Kidney (tissue), 14 donors: ENCODE measurements around the gene PDE4D. TPM values are rescaled to one million over a fixed set of nuclear protein-coding genes. Genes with fewer than 3 reads are reported as not detected.

Source experiments
- DNase-seq, 5 donors: peaks; one replicate each; pipeline ENCODE4 v3.0.0-alpha.2; 2013 to 2020
- FAIRE-seq: peaks from 2 replicates; lab custom pipeline; 2012; peaks lifted over from hg19 to GRCh38; lab: Jason Lieb, UNC
- H3K27ac ChIP-seq, 2 donors: one replicate each; pipeline ENCODE4 v1.7.0; 2013; ENCODE audit warnings: low read depth in 2 of 2, low read length in 2 of 2, inconsistent platforms in 1 of 2
- H3K27me3 ChIP-seq: one replicate; pipeline ENCODE4 v1.7.1; 2013; ENCODE audit warnings: low read length, inconsistent platforms; ENCODE audit not compliant: control insufficient read depth, insufficient read depth
- H3K36me3 ChIP-seq, 3 donors: one replicate each; pipeline versions ENCODE4 v1.7.0 to v1.7.1; 2013; ENCODE audit warnings: low read length in 3 of 3, control low read depth in 1 of 3, inconsistent platforms in 1 of 3; ENCODE audit not compliant: insufficient read depth in 3 of 3, control insufficient read depth in 2 of 3
- H3K4me1 ChIP-seq, 3 donors: one replicate each; pipeline versions ENCODE4 v1.7.0 to v1.7.1; 2013; ENCODE audit warnings: low read length in 3 of 3, inconsistent platforms in 1 of 3, low read depth in 1 of 3; ENCODE audit not compliant: control insufficient read depth in 2 of 3, insufficient read depth in 2 of 3
- H3K4me3 ChIP-seq, 3 donors: one replicate each; pipeline versions ENCODE4 v1.7.0 to v1.8.1; 2013; ENCODE audit warnings: low read length in 3 of 3, control low read depth in 1 of 3, inconsistent platforms in 1 of 3
- H3K9ac ChIP-seq, 3 donors: one replicate each; pipeline versions ENCODE4 v1.7.0 to v1.7.1; 2013; ENCODE audit warnings: low read length in 3 of 3, control low read depth in 1 of 3, inconsistent platforms in 1 of 3
- H3K9me3 ChIP-seq, 3 donors: one replicate each; pipeline versions ENCODE4 v1.7.0 to v1.7.1; 2013; ENCODE audit warnings: low read length in 3 of 3, control low read depth in 1 of 3, inconsistent platforms in 1 of 3; ENCODE audit not compliant: control insufficient read depth in 2 of 3, insufficient read depth in 1 of 3
- CTCF ChIP-seq: IDR thresholded peaks from 3 replicates; pipeline ENCODE4 v1.5.1; 2012; ENCODE audit warnings: mild to moderate bottlenecking, moderate library complexity, borderline replicate concordance; ENCODE audit not compliant: insufficient read depth; ENCODE audit errors: extremely low read depth
- intact Hi-C: fragments of 100-400 bp; cut with DNase I; formaldehyde crosslinking; loops from one replicate; pipeline ENCODE4 v1.11.1; 2022
- polyA plus RNA-seq: library from polyadenylated mRNA; stranded (reverse); fragments of 350-450 nt; fragmentation: Illumina TruSeq; extraction: RNeasy Lipid Tissue Mini Kit (QIAGEN cat#74804); gene quantifications from one replicate; pipeline ENCODE4 v1.2.3, GENCODE V29; 2014; ENCODE audit warnings: low read depth, low replicate concordance; ENCODE audit not compliant: insufficient read depth
- total RNA-seq: library from RNA; stranded (reverse); fragmentation: NEBNext Ultra II Directional; extraction: Animal tissue kit (Norgen Biotek cat#: 25700); gene quantifications from one replicate; pipeline ENCODE4 v1.2.1, GENCODE V29; 2021
- donor health status: control.
- donor health status: control.
- donor health status: control.
- donor health status: control.
- donor health status: control.
- donor health status: DM: yes; HTN: yes; CAD: no.
- donor health status: Normal renal cell carcinoma (clear cell type).

Gene PDE4D
- total and polyA plus RNA-seq, 2 donors from 2014 or later: 9.2 to 78.9 TPM

GRCh38 chr5:59209758-59210359 is 683.7 kb downstream of the PDE4D start:
- Histone ChIP-seq H3K36me3 (peaks cover 0 to 7% (median 6%) of the 10 kb centered on the region in 3 donors), H3K27ac (peak overlapping the region in 1 of 2 donors; percentile 11), H3K4me3 (no peak overlapping the region), H3K9ac (no peak overlapping the region), H3K4me1 (peaks cover 0 to 10% (median 6%) of the 10 kb centered on the region in 3 donors), H3K27me3 (no peaks in the 10 kb centered on the region), H3K9me3 (no peaks in the 10 kb centered on the region)
- FAIRE-seq (no peak), DNase-seq (no peak)
- no peak for TF ChIP-seq CTCF
- intact Hi-C loops: no loop called here

GRCh38 chr5:59208474-59208873 is 685.1 kb downstream of the PDE4D start:
- H3K27ac ChIP-seq: no peak overlapping the region
- intact Hi-C loops: no loop called here
- FAIRE-seq: no peak
- DNase-seq: no peak
- H3K36me3 ChIP-seq: peaks cover 0 to 3% (median 2%) of the 10 kb centered on the region in 3 donors
- no peaks in the 10 kb centered on the region for H3K9me3 ChIP-seq
- H3K4me1 ChIP-seq: peaks cover 0 to 10% (median 5%) of the 10 kb centered on the region in 3 donors
- TF ChIP-seq CTCF: no peak
- no peak overlapping the region for H3K4me3 ChIP-seq
- H3K9ac ChIP-seq: no peak overlapping the region
- H3K27me3 ChIP-seq: no peaks in the 10 kb centered on the region

GRCh38 chr5:59207401-59207800 is 686.1 kb downstream of the PDE4D start:
- no peak overlapping the region for H3K27ac ChIP-seq
- intact Hi-C loops: no loop called here
- peaks cover 0 to 10% (median 4%) of the 10 kb centered on the region in 3 donors for H3K4me1 ChIP-seq
- no peak for TF ChIP-seq CTCF
- H3K36me3 ChIP-seq: peaks cover 0 to 3% (median 0%) of the 10 kb centered on the region in 3 donors
- H3K9ac ChIP-seq: no peak overlapping the region
- DNase-seq (no peak), FAIRE-seq (peak; percentile 8)
- no peaks in the 10 kb centered on the region for H3K9me3 ChIP-seq
- no peaks in the 10 kb centered on the region for H3K27me3 ChIP-seq
- H3K4me3 ChIP-seq: no peak overlapping the region
